CD4-positive, alpha-beta T cell (primary cell): Measurements from ENCODE around the gene SLC7A11. TPM values are rescaled to one million over a fixed set of nuclear protein-coding genes. Genes with fewer than 3 reads are reported as not detected.

ENCODE experiments used
- ATAC-seq: fragments of 200-7000 bp; cut with Tn5 transposase; one replicate; pipeline ENCODE4 v1.10.0; 2022; ENCODE audit warnings: mild to moderate bottlenecking; ENCODE audit not compliant: poor library complexity
- CTCF ChIA-PET: fragments of 350-600 bp; sonication (Branson Sonifier 250); formaldehyde crosslinking; loops from one replicate; lab custom pipeline; 2021; ENCODE audit warnings: antibody characterized with exemption, inconsistent platforms; lab: Charles Lee
- POLR2A ChIA-PET: fragments of 350-600 bp; sonication (Branson Sonifier 250); formaldehyde crosslinking; loops from one replicate; lab custom pipeline; 2021; ENCODE audit warnings: antibody characterized with exemption, inconsistent platforms; lab: Charles Lee
- DNase-seq, 14 experiments: peaks; one replicate each; pipeline ENCODE4 v3.0.0-alpha.2; 2013 to 2020; ENCODE audit warnings: mixed read lengths in 2 of 14
- H3K27ac ChIP-seq, 2 donors: one replicate each; pipeline versions ENCODE4 v1.5.1 to v1.7.0; 2013; ENCODE audit warnings: low read length in 2 of 2, low read depth in 1 of 2, mild to moderate bottlenecking in 1 of 2
- H3K27me3 ChIP-seq, 2 experiments: 1 replicate in 1 of 2; 2 replicates in 1 of 2; pipeline versions ENCODE4 v1.6.1 to v1.7.0; 2013; ENCODE audit warnings: low read length in 2 of 2, control low read depth in 1 of 2, mild to moderate bottlenecking in 1 of 2, moderate library complexity in 1 of 2; ENCODE audit not compliant: insufficient read depth in 2 of 2, control insufficient read depth in 1 of 2
- H3K36me3 ChIP-seq: one replicate; pipeline ENCODE4 v1.6.1; 2013; ENCODE audit warnings: low read length, control low read depth; ENCODE audit not compliant: insufficient read depth
- H3K4me1 ChIP-seq: one replicate; pipeline ENCODE4 v1.6.1; 2013; ENCODE audit warnings: low read length, control low read depth; ENCODE audit not compliant: insufficient read depth
- H3K4me3 ChIP-seq: one replicate; pipeline ENCODE4 v1.5.1; 2013; ENCODE audit warnings: mild to moderate bottlenecking, low read length, moderate library complexity
- H3K9me3 ChIP-seq, 2 experiments: 1 replicate in 1 of 2; 2 replicates in 1 of 2; pipeline versions ENCODE4 v1.6.1 to v1.7.0; 2013; ENCODE audit warnings: low read length in 2 of 2, mild to moderate bottlenecking in 2 of 2, control low read depth in 1 of 2, moderate library complexity in 1 of 2; ENCODE audit not compliant: control insufficient read depth in 1 of 2, insufficient read depth in 1 of 2
- H3K27ac Mint-ChIP-seq: one replicate; pipeline ENCODE4 v1.8.0; 2020; ENCODE audit warnings: mixed read lengths
- H3K27me3 Mint-ChIP-seq: one replicate; pipeline ENCODE4 v1.8.0; 2021; ENCODE audit warnings: mixed read lengths
- H3K36me3 Mint-ChIP-seq: one replicate; pipeline ENCODE4 v1.8.0; 2021; ENCODE audit warnings: low read depth, mixed read lengths
- H3K4me1 Mint-ChIP-seq: one replicate; pipeline ENCODE4 v1.8.0; 2021; ENCODE audit warnings: low read depth, mixed read lengths
- H3K4me3 Mint-ChIP-seq: one replicate; pipeline ENCODE4 v1.8.0; 2020; ENCODE audit warnings: mild to moderate bottlenecking, mixed read lengths
- H3K9me3 Mint-ChIP-seq: one replicate; pipeline ENCODE4 v1.8.0; 2020; ENCODE audit warnings: mixed read lengths
- intact Hi-C, 2 experiments: fragments of 100-400 bp; cut with DNase I in 1 of 2; cut with micrococcal nuclease in 1 of 2; formaldehyde crosslinking; loops; one replicate each; pipeline versions ENCODE4 v1.15.1 to v1.9.0; 2023 to 2025; cut with DNase I, micrococcal nuclease
- total RNA-seq, 174 experiments: library from RNA in 2 of 174; stranded (reverse) in 2 of 174; gene quantifications; one replicate each; pipeline ENCODE4 v1.2.3 and lab custom pipeline; 2021 to 2026
- TF ChIP-seq, protein P1 (sequence below): fragments of 200-600 bp; IDR thresholded peaks from one replicate; pipeline ENCODE4 v1.8.0; 2022; ENCODE audit warnings: antibody characterized with exemption, mild to moderate bottlenecking

The SLC7A11 gene
- total RNA-seq, 2 experiments from 2014 or later, result 0.03 TPM; not detected in 1

DNA sequence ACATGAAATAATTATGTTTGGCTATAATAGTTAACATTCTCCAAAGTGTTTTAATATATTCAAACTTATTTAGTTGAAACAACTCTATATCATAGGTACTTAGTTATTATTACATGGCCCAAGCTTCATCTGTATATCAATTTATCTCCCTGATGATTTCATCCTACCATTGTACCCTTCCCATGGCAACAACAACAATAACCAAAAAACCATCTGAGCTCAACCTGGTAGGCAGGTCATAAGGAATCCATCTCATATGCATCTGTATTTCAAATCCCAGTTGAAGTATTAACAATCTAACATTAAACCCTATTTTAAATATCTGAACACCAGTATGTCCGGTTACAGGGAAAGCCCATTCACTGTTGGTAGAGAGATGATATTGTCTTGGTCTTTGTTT is 33.1 kb upstream of the SLC7A11 start:
- POLR2A ChIA-PET, result no interaction called here
- no peak for ATAC-seq
- TF ChIP-seq, protein P1, sequence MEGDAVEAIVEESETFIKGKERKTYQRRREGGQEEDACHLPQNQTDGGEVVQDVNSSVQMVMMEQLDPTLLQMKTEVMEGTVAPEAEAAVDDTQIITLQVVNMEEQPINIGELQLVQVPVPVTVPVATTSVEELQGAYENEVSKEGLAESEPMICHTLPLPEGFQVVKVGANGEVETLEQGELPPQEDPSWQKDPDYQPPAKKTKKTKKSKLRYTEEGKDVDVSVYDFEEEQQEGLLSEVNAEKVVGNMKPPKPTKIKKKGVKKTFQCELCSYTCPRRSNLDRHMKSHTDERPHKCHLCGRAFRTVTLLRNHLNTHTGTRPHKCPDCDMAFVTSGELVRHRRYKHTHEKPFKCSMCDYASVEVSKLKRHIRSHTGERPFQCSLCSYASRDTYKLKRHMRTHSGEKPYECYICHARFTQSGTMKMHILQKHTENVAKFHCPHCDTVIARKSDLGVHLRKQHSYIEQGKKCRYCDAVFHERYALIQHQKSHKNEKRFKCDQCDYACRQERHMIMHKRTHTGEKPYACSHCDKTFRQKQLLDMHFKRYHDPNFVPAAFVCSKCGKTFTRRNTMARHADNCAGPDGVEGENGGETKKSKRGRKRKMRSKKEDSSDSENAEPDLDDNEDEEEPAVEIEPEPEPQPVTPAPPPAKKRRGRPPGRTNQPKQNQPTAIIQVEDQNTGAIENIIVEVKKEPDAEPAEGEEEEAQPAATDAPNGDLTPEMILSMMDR, result no peak

DNA sequence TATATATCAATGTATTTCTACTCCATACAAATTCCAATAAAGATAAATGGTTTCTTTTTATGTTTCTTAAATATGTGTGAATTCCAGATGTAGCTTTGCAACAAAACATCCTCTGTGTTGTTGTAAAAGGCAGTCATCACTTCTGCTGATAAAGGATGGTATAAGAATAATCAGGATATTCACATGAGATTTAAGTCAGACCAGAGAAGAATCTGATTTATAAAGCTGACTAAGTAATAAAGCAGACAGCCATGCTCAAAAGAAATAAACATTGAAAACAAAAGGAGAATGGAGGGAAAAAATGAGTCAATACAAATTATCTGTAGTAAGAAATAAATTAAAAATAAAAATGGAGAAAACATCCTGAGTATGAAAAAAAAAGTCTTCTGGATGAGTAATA is 27.0 kb upstream of the SLC7A11 start:
- Histone ChIP-seq H3K4me3 (no peak overlapping the region), H3K4me1 (no peaks in the 10 kb centered on the region), H3K36me3 (no peaks in the 10 kb centered on the region), H3K27ac (no peak overlapping the region), H3K27me3 (no peaks in the 10 kb centered on the region), H3K9me3 (peaks cover 0 to 3% of the 10 kb centered on the region in 2 experiments)
- no peaks in the 10 kb centered on the region for H3K4me1 Mint-ChIP-seq
- no peaks in the 10 kb centered on the region for H3K9me3 Mint-ChIP-seq
- intact Hi-C loops, result no loop called here
- TF ChIP-seq, protein P1, result no peak
- ATAC-seq, result no peak
- ChIA-PET CTCF (no interaction called here), POLR2A (no interaction called here)
- no peak overlapping the region for H3K27ac Mint-ChIP-seq
- H3K27me3 Mint-ChIP-seq, result no peaks in the 10 kb centered on the region
- no peak for DNase-seq
- H3K36me3 Mint-ChIP-seq, result no peaks in the 10 kb centered on the region
- no peak overlapping the region for H3K4me3 Mint-ChIP-seq

More for the DNA sequence above, 33.1 kb upstream of the SLC7A11 start:
- no peak overlapping the region for H3K4me3 Mint-ChIP-seq
- H3K27me3 Mint-ChIP-seq, result no peaks in the 10 kb centered on the region
- Histone ChIP-seq H3K27ac (no peak overlapping the region), H3K4me1 (no peaks in the 10 kb centered on the region), H3K36me3 (no peaks in the 10 kb centered on the region), H3K9me3 (no peaks in the 10 kb centered on the region), H3K27me3 (no peaks in the 10 kb centered on the region), H3K4me3 (no peak overlapping the region)
- H3K4me1 Mint-ChIP-seq, result no peaks in the 10 kb centered on the region
- no peaks in the 10 kb centered on the region for H3K36me3 Mint-ChIP-seq
- CTCF ChIA-PET, result no interaction called here
- no peak overlapping the region for H3K27ac Mint-ChIP-seq
- H3K9me3 Mint-ChIP-seq, result no peaks in the 10 kb centered on the region
- intact Hi-C loops, result no loop called here
- no peak for DNase-seq

DNA sequence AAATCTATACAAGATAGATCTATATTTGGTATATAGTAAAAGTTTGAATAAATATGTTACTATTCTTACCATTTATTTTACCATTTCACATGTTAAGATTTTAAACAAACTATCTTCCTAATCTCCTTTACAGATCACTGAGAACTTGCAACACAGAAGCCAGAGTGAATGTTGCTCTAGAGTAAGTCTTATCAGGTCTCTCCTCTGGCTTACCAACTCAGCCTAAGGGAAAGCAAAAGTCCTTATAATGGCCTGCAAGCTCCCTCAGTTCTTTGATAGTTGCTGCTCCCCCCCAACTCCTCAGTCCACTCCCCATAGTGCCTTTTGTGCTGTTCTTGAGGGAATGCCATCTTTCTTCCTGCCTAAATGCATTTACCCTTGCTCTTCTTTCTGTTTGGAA is 25.7 kb upstream of the SLC7A11 start:
- no peaks in the 10 kb centered on the region for H3K27me3 Mint-ChIP-seq
- peaks cover 0 to 3% of the 10 kb centered on the region in 2 experiments for H3K9me3 ChIP-seq
- CTCF ChIA-PET, result no interaction called here
- H3K27ac Mint-ChIP-seq, result no peak overlapping the region
- H3K9me3 Mint-ChIP-seq, result no peaks in the 10 kb centered on the region
- H3K27ac ChIP-seq, result no peak overlapping the region
- no peak overlapping the region for H3K4me3 ChIP-seq
- TF ChIP-seq, protein P1, result no peak
- H3K36me3 Mint-ChIP-seq, result no peaks in the 10 kb centered on the region
- no peak overlapping the region for H3K4me3 Mint-ChIP-seq
- DNase-seq (no peak), ATAC-seq (no peak)
- H3K4me1 ChIP-seq, result no peaks in the 10 kb centered on the region
- POLR2A ChIA-PET, result no interaction called here
- no peaks in the 10 kb centered on the region for H3K4me1 Mint-ChIP-seq
- no peaks in the 10 kb centered on the region for H3K36me3 ChIP-seq
- H3K27me3 ChIP-seq, result no peaks in the 10 kb centered on the region
- intact Hi-C loops, result loop anchor here in 1 of 2 experiments (1.0 kb wide), 1 partner anchor 8 kb away; no protein-coding TSS in a partner anchor
